Omental fat pad (tissue), 4 donors: ENCODE data around the gene ST8SIA6. TPM values are rescaled to one million over a fixed set of nuclear protein-coding genes. Genes with fewer than 3 reads are reported as not detected.
"Not testable (repeated sequence)": the region's sequence is repeated elsewhere in the genome, so short reads cannot be mapped to it uniquely, and the experiment has no call there.

Experiments used
- ATAC-seq: fragments of 150-250 bp; one replicate; pipeline ENCODE4 v1.9.1; 2016; ENCODE audit warnings: mild to moderate bottlenecking, moderate library complexity; ENCODE audit not compliant: low FRiP score
- DNase-seq: peaks from one replicate; pipeline ENCODE4 v3.0.0-alpha.2; 2019; ENCODE audit warnings: low spot score
- CTCF ChIP-seq, 3 donors: fragments of 450-650 bp; IDR thresholded peaks; one replicate each; pipeline ENCODE4 v1.5.1; 2016 to 2017; ENCODE audit warnings: antibody characterized with exemption in 3 of 3, mild to moderate bottlenecking in 3 of 3, moderate library complexity in 2 of 3
- total RNA-seq, 4 donors: library from RNA; depleted of rRNA; stranded (reverse); fragments of >200 nt; gene quantifications; one replicate each; pipeline ENCODE4 v1.1.0, GENCODE V29; 2016

Gene ST8SIA6
- total RNA-seq, 4 donors from 2014 or later: 0.19 to 7.6 (median 0.40) TPM

- ATAC-seq (peak; percentile 68), DNase-seq (no peak)
- no peak for TF ChIP-seq CTCF (IDR thresholded peaks at IDR 0.05)
Measured at GRCh38 chr10:17335065-17335464, 119.3 kb downstream of the ST8SIA6 start.

GRCh38 chr10:17330501-17330900 is 123.9 kb downstream of the ST8SIA6 start:
- ATAC-seq: no peak
- TF ChIP-seq CTCF (IDR thresholded peaks at IDR 0.05): no peak
- DNase-seq: no peak

GRCh38 chr10:17326377-17326776 is 128.0 kb downstream of the ST8SIA6 start:
- no peak for DNase-seq
- no peak for TF ChIP-seq CTCF (IDR thresholded peaks at IDR 0.05)

GRCh38 chr10:17321957-17322356 is 132.4 kb downstream of the ST8SIA6 start:
- ATAC-seq, DNase-seq: not testable (repeated sequence)

More at GRCh38 chr10:17326377-17326776, 128.0 kb downstream of the ST8SIA6 start:
- no peak for ATAC-seq

- no peak for DNase-seq
- TF ChIP-seq CTCF (IDR thresholded peaks at IDR 0.05): no peak
- ATAC-seq: no peak
Measured at GRCh38 chr10:17316488-17317170, 137.8 kb downstream of the ST8SIA6 start.

- ATAC-seq: no peak
- no peak for TF ChIP-seq CTCF (IDR thresholded peaks at IDR 0.05)
Measured at GRCh38 chr10:17309435-17309834, 145.0 kb downstream of the ST8SIA6 start.

GRCh38 chr10:17307123-17307522 is 147.3 kb downstream of the ST8SIA6 start:
- no peak for TF ChIP-seq CTCF (IDR thresholded peaks at IDR 0.05)
- DNase-seq (no peak), ATAC-seq (no peak)

More at GRCh38 chr10:17309435-17309834, 145.0 kb downstream of the ST8SIA6 start:
- no peak for DNase-seq
